A549 (cell line): ENCODE measurements around the gene LRPPRC. TPM values are rescaled to one million over a fixed set of nuclear protein-coding genes. Genes with fewer than 3 reads are reported as not detected.
A peak's percentile ranks its signal among the peaks of the same experiment; 100 is the strongest.
"Not testable (repeated sequence)": the region's sequence is repeated elsewhere in the genome, so short reads cannot be mapped to it uniquely, and the experiment has no call there.

Source experiments
- ATAC-seq, 2 experiments: fragments of 200-7000 bp in 1 of 2; fragments of >200 bp in 1 of 2; cut with Nextera tagmentation in 1 of 2; cut with Tn5 transposase in 1 of 2; 3 replicates each; pipeline versions ENCODE4 v1.8.0 to v1.9.1; 2018 to 2020; ENCODE audit warnings: mild to moderate bottlenecking in 1 of 2, moderate library complexity in 1 of 2
- CTCF ChIA-PET: fragments of 300-600 bp; sonication (Branson Sonifier 250); formaldehyde crosslinking; extraction: SDS; loops from one replicate; lab custom pipeline; 2021; ENCODE audit warnings: antibody characterized with exemption, inconsistent platforms; lab: Yijun Ruan, JAX
- POLR2A ChIA-PET: fragments of 350-600 bp; formaldehyde crosslinking; extraction: SDS; loops from one replicate; lab custom pipeline; 2021; ENCODE audit warnings: antibody characterized with exemption, inconsistent platforms; lab: Yijun Ruan, JAX
- DNase-seq, 2 experiments: peaks; one replicate each; pipeline versions ENCODE4 v3.0.0 to v3.0.0-alpha.2; 2011 to 2016; ENCODE audit warnings: low read depth in 1 of 2, low spot score in 1 of 2
- FAIRE-seq: peaks from 2 replicates; lab custom pipeline; 2011; peaks lifted over from hg19 to GRCh38; lab: Jason Lieb, UNC
- H3K27ac ChIP-seq, 2 experiments: fragments of >200 bp; sonication (Bioruptor Twin); formaldehyde crosslinking; 3 replicates each; pipeline ENCODE4 v1.5.1; 2016 to 2017
- H3K4me1 ChIP-seq: fragments of >200 bp; sonication (Bioruptor Twin); formaldehyde crosslinking; 3 replicates; pipeline ENCODE4 v1.6.1; 2016
- H3K4me2 ChIP-seq: fragments of >200 bp; sonication (Bioruptor Twin); formaldehyde crosslinking; 3 replicates; pipeline ENCODE4 v1.6.1; 2016
- H3K4me3 ChIP-seq: fragments of >200 bp; sonication (Bioruptor Twin); formaldehyde crosslinking; 3 replicates; pipeline ENCODE4 v1.5.1; 2016
- H3K9me3 ChIP-seq: fragments of >200 bp; sonication (Bioruptor Twin); formaldehyde crosslinking; 3 replicates; pipeline ENCODE4 v1.6.1; 2016
- BHLHE40 ChIP-seq: IDR thresholded peaks from 2 replicates; pipeline ENCODE4 v1.6.1; 2012; ENCODE audit warnings: low read depth, low read length, inconsistent platforms
- CBX2 ChIP-seq: fragments of 200-600 bp; sonication (generic); IDR thresholded peaks from 2 replicates; pipeline ENCODE4 v1.6.1; 2016; ENCODE audit warnings: low read depth, mild to moderate bottlenecking, borderline replicate concordance
- CHD2 ChIP-seq: fragments of 150-350 bp; IDR thresholded peaks from 2 replicates; pipeline ENCODE4 v1.6.1; 2014; ENCODE audit warnings: low read length; ENCODE audit not compliant: partially characterized antibody
- CHD4 ChIP-seq: fragments of 200-600 bp; sonication (generic); IDR thresholded peaks from 2 replicates; pipeline ENCODE4 v1.6.1; 2016; ENCODE audit warnings: antibody characterized with exemption, mild to moderate bottlenecking, borderline replicate concordance
- EHF ChIP-seq: fragments of 250-450 bp; sonication (Bioruptor Pico); IDR thresholded peaks from 2 replicates; pipeline ENCODE4 v1.5.0; 2020; ENCODE audit warnings: mild to moderate bottlenecking
- EHMT2 ChIP-seq: fragments of 200-600 bp; sonication (generic); IDR thresholded peaks from 2 replicates; pipeline ENCODE4 v1.6.1; 2016; ENCODE audit warnings: antibody characterized with exemption, low read depth, mild to moderate bottlenecking, moderate library complexity
- FOSB ChIP-seq: fragments of 250-450 bp; sonication (Bioruptor Pico); IDR thresholded peaks from 2 replicates; pipeline ENCODE4 v1.5.0; 2020; ENCODE audit warnings: mild to moderate bottlenecking, moderate library complexity
- HOXA7 ChIP-seq: fragments of 250-450 bp; sonication (Bioruptor Pico); IDR thresholded peaks from 2 replicates; pipeline ENCODE4 v1.5.0; 2020; ENCODE audit warnings: mild to moderate bottlenecking, moderate library complexity
- HOXB13 ChIP-seq: fragments of 250-450 bp; sonication (Bioruptor Pico); IDR thresholded peaks from 2 replicates; pipeline ENCODE4 v1.5.0; 2020; ENCODE audit warnings: low read depth, mild to moderate bottlenecking, moderate library complexity
- KDM5A ChIP-seq: fragments of 200-600 bp; sonication (generic); IDR thresholded peaks from 2 replicates; pipeline ENCODE4 v1.6.1; 2016; ENCODE audit warnings: antibody characterized with exemption, mild to moderate bottlenecking
- MAFK ChIP-seq: fragments of 450-650 bp; IDR thresholded peaks from 2 replicates; pipeline ENCODE4 v1.6.1; 2014; ENCODE audit not compliant: partially characterized antibody
- MAZ ChIP-seq: fragments of 150-350 bp; IDR thresholded peaks from 2 replicates; pipeline ENCODE4 v1.6.1; 2014; ENCODE audit warnings: antibody characterized with exemption, low read depth, low read length, borderline replicate concordance
- NPAS2 ChIP-seq: fragments of 250-450 bp; sonication (Bioruptor Pico); IDR thresholded peaks from 2 replicates; pipeline ENCODE4 v1.8.0; 2022; ENCODE audit warnings: mild to moderate bottlenecking, moderate library complexity, borderline replicate concordance
- NR3C1 ChIP-seq: fragments of >200 bp; sonication (Bioruptor Twin); formaldehyde crosslinking; IDR thresholded peaks from 3 replicates; pipeline ENCODE4 v1.6.1; 2017
- PHF8 ChIP-seq: fragments of 200-600 bp; sonication (generic); IDR thresholded peaks from 2 replicates; pipeline ENCODE4 v1.6.1; 2016; ENCODE audit warnings: low read depth, mild to moderate bottlenecking, antibody characterized with exemption, moderate library complexity, borderline replicate concordance
- RFX5 ChIP-seq: fragments of 450-650 bp; IDR thresholded peaks from 2 replicates; pipeline ENCODE4 v1.7.1; 2014; ENCODE audit warnings: antibody characterized with exemption, mild to moderate bottlenecking, moderate library complexity
- SMC3 ChIP-seq: fragments of >200 bp; sonication (Bioruptor Twin); formaldehyde crosslinking; IDR thresholded peaks from 3 replicates; pipeline ENCODE4 v1.6.1; 2018; ENCODE audit warnings: inconsistent platforms
- WGBS: methylation state at CpG from one replicate; pipeline ENCODE4 v1.1.6; 2017; ENCODE audit errors: missing lambda C conversion rate; 5-methylcytosine and 5-hydroxymethylcytosine counted together
- polyA plus RNA-seq, 4 experiments: library from polyadenylated mRNA; depleted of rRNA in 3 of 4; stranded (reverse); fragments of >200 nt; fragmentation: RNase III in 1 of 4; extraction: RNeasy Plus Mini Kit Qiagen cat#74134 plus additional on column Dnase treatment in 1 of 4; gene quantifications; 2 replicates in 3 of 4; 3 replicates in 1 of 4; pipeline ENCODE4 v1.2.3, GENCODE V29; 2011 to 2017
- TF ChIP-seq, protein P1 (sequence below): fragments of 200-600 bp; sonication (generic); IDR thresholded peaks from 2 replicates; pipeline ENCODE4 v1.6.1; 2016; ENCODE audit warnings: antibody characterized with exemption, mild to moderate bottlenecking, moderate library complexity
- TF ChIP-seq, protein P2 (sequence below): fragments of 450-650 bp; IDR thresholded peaks from 2 replicates; pipeline ENCODE4 v1.6.1; 2014; ENCODE audit warnings: antibody characterized with exemption
- TF ChIP-seq, protein P3 (sequence below): IDR thresholded peaks from 2 replicates; pipeline ENCODE4 v1.6.1; 2012

The LRPPRC gene
- polyA plus RNA-seq, 2 of the 4 experiments (the other 2 are of a cell fraction) = 84.6 to 269 TPM

DNA sequence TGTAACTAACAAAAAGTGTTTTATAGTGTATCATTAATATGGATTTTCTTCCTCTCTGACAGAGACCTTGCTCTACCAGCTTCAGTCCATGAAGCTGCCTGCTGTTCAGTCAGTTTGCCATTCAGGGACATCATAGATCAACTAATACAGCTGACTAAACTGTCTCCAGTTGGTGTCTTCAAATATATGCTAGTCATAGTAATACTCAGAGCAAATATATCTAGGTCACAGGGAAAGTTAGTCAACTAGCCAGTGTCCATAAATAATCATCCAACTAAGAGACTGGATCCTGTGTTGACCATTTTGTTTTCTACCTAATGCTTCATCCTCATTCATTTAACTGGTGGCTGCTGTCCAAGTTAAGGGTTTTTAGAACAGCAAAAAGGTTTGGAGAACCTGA, 38.2 kb upstream of the LRPPRC start:
- Histone ChIP-seq H3K27ac (no peak overlapping the region), H3K4me1 (no peaks in the 10 kb centered on the region), H3K4me2 (no peak overlapping the region), H3K4me3 (no peak overlapping the region), H3K9me3 (no peaks in the 10 kb centered on the region)
- no peak for DNase-seq
- FAIRE-seq = no peak
- CTCF ChIA-PET = interaction anchor here (1.2 to 2.6 kb wide), 3 partner anchors 10 to 446 kb away, joined by 3 to 17 read pairs (median 3); no protein-coding TSS in a partner anchor
- TF ChIP-seq BHLHE40 (no peak), KDM5A (no peak), CBX2 (no peak), PHF8 (no peak), MAFK (no peak), CHD4 (no peak), EHF (no peak)
- no peak for ATAC-seq
- POLR2A ChIA-PET = interaction anchor here (0.6 kb wide), 1 partner anchor 165 kb away, joined by 5 read pairs; no protein-coding TSS in a partner anchor

DNA sequence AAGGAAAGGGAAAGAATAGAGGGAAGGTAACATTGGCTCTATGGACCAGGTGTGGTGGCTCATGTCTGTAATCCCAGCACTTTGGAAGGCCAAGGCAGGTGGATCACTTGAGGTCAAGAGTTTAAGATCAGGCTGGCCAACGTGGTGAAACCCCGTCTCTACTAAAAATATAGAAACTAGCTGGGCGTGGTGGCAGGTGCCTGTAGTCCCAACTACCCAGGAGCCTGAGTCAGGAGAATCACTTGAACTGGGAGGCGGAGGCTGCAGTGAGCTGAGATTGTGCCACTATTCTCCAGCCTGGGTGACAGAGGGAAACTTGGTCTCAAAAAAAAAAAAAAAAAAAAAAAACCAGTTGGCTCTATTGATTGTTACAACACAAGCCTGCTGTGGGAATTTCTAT, 31.3 kb upstream of the LRPPRC start:
- DNase-seq, POLR2A ChIA-PET, H3K4me1 ChIP-seq, H3K4me2 ChIP-seq, H3K27ac ChIP-seq, H3K4me3 ChIP-seq, H3K9me3 ChIP-seq, FAIRE-seq, ATAC-seq: not testable (repeated sequence)
- CTCF ChIA-PET = interaction anchor here (0.6 to 4.6 kb wide), 2 partner anchors 17 to 99 kb away, joined by 3 to 28 read pairs; no protein-coding TSS in a partner anchor
- 46% methylated on average over 4 of the region's 4 CpGs for WGBS

DNA sequence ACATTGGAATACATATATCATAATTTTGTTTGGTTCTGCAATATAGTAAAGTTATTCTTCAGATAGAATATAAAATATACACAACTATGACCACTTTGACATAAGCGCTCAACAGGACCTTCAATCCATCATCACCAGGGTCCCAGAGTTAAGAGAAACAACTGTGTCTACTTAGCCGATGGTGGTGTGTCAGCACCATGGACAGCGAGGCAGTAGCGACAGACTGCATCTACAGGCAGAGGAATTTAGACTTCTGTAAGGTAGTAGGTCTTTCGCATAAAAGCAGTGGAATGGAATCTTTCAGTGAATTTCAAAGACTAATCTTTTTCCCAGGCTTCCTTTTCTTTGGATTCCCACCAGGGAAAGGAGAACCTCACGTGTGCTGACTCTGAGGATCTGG, 20.5 kb upstream of the LRPPRC start:
- no peak for TF ChIP-seq CHD2
- peak; percentile 92 for TF ChIP-seq EHMT2
- TF ChIP-seq, protein P1, sequence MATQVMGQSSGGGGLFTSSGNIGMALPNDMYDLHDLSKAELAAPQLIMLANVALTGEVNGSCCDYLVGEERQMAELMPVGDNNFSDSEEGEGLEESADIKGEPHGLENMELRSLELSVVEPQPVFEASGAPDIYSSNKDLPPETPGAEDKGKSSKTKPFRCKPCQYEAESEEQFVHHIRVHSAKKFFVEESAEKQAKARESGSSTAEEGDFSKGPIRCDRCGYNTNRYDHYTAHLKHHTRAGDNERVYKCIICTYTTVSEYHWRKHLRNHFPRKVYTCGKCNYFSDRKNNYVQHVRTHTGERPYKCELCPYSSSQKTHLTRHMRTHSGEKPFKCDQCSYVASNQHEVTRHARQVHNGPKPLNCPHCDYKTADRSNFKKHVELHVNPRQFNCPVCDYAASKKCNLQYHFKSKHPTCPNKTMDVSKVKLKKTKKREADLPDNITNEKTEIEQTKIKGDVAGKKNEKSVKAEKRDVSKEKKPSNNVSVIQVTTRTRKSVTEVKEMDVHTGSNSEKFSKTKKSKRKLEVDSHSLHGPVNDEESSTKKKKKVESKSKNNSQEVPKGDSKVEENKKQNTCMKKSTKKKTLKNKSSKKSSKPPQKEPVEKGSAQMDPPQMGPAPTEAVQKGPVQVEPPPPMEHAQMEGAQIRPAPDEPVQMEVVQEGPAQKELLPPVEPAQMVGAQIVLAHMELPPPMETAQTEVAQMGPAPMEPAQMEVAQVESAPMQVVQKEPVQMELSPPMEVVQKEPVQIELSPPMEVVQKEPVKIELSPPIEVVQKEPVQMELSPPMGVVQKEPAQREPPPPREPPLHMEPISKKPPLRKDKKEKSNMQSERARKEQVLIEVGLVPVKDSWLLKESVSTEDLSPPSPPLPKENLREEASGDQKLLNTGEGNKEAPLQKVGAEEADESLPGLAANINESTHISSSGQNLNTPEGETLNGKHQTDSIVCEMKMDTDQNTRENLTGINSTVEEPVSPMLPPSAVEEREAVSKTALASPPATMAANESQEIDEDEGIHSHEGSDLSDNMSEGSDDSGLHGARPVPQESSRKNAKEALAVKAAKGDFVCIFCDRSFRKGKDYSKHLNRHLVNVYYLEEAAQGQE = peak; percentile 99
- TF ChIP-seq HOXB13 = 0 out of 2 replicates have a peak, but pooled peaks have one; percentile 18
- TF ChIP-seq SMC3 = no peak
- H3K4me1 ChIP-seq = no peaks in the 10 kb centered on the region
- ChIA-PET POLR2A (no interaction called here), CTCF (interaction anchor here (3.1 kb wide), 1 partner anchor 28 kb away, joined by 8 read pairs; no protein-coding TSS in a partner anchor)
- FAIRE-seq (no peak), ATAC-seq (peak; percentile 74 to 78; a peak in 5 of 6 replicates), DNase-seq (peak in 1 of 2 experiments; percentile 46)
- no peak overlapping the region for H3K4me3 ChIP-seq
- H3K9me3 ChIP-seq = no peaks in the 10 kb centered on the region
- H3K27ac ChIP-seq = no peak overlapping the region
- no peak overlapping the region for H3K4me2 ChIP-seq
- 40% methylated on average over 6 of the region's 6 CpGs for WGBS

DNA sequence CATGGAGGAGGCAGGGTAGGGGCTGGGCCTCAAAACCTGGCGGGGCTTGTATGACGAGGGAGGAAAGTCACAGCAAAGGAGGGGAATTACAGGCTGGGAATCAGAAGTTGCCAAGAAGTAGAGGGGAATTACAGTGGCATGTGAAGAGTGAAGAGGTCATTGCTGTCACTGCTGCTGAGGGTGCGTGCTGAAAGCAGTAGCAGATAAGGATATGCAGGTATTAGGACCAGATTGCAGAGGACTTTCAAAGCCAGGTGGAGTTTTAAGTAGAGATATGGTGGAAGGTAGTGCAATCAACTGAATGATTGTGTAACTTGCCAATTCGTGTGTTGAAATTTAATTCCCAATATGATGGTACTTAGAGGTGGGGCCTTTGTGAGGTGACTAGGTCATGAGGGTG, 19.4 kb upstream of the LRPPRC start:
- ATAC-seq = no peak
- CTCF ChIA-PET = interaction anchor here (1.4 to 3.1 kb wide), 2 partner anchors 29 kb away, joined by 4 to 8 read pairs; no protein-coding TSS in a partner anchor
- Histone ChIP-seq H3K4me2 (no peak overlapping the region), H3K4me1 (no peaks in the 10 kb centered on the region), H3K9me3 (no peaks in the 10 kb centered on the region), H3K27ac (no peak overlapping the region), H3K4me3 (no peak overlapping the region)
- 17% methylated on average over 4 of the region's 4 CpGs for WGBS
- DNase-seq = no peak
- POLR2A ChIA-PET = no interaction called here
- TF ChIP-seq CBX2 (no peak), RFX5 (no peak), MAZ (no peak), FOSB (no peak), NR3C1 (no peak), HOXA7 (CRISPR knock-in tag) (no peak), EHF (no peak), CHD2 (no peak), NPAS2 (CRISPR knock-in tag) (no peak)
- TF ChIP-seq, protein P2, sequence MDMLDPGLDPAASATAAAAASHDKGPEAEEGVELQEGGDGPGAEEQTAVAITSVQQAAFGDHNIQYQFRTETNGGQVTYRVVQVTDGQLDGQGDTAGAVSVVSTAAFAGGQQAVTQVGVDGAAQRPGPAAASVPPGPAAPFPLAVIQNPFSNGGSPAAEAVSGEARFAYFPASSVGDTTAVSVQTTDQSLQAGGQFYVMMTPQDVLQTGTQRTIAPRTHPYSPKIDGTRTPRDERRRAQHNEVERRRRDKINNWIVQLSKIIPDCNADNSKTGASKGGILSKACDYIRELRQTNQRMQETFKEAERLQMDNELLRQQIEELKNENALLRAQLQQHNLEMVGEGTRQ = no peak
- TF ChIP-seq, protein P3, sequence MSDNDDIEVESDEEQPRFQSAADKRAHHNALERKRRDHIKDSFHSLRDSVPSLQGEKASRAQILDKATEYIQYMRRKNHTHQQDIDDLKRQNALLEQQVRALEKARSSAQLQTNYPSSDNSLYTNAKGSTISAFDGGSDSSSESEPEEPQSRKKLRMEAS = no peak
- FAIRE-seq = no peak

DNA sequence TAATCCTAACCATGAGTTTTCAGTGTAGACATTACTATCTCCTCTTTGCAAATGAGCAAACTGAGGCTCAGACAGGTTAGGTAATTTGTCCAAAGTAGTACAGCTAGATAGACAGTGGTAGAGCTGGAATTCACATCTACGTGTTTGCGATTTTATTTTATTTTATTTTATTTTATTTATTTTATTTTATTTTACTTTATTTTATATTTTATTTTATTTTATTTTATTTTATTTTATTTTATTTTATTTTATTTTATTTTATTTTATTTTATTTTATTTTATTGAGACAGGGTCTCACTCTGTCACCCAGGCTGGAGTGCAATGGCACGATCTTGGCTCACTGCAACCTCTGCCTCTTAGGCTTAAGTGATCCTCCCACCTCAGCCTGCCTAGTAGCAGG, 17.4 kb upstream of the LRPPRC start:
- 64% methylated on average over 3 of the region's 3 CpGs for WGBS
- DNase-seq, H3K4me3 ChIP-seq, H3K27ac ChIP-seq, FAIRE-seq, H3K4me1 ChIP-seq, H3K4me2 ChIP-seq, POLR2A ChIA-PET, H3K9me3 ChIP-seq, ATAC-seq: not testable (repeated sequence)
- CTCF ChIA-PET = interaction anchor here (0.6 kb wide), 1 partner anchor 31 kb away, joined by 3 read pairs; no protein-coding TSS in a partner anchor
